K562 (cell line): ENCODE measurements around the gene SNAP23. TPM values are rescaled to one million over a fixed set of nuclear protein-coding genes. Genes with fewer than 3 reads are reported as not detected.

Source experiments
- CHD1 ChIP-seq: fragments of 200-600 bp; sonication (generic); IDR thresholded peaks from one replicate; pipeline ENCODE4 v1.6.1; 2012; ENCODE audit warnings: mild to moderate bottlenecking, moderate library complexity, low read length, inconsistent platforms
- CHD4 ChIP-seq: fragments of 200-600 bp; sonication (generic); IDR thresholded peaks from 3 replicates; pipeline ENCODE4 v1.6.1; 2012; ENCODE audit warnings: low read depth, mild to moderate bottlenecking, mixed read lengths, low read length, inconsistent platforms; ENCODE audit not compliant: insufficient read depth, insufficient replicate concordance, poor library complexity, severe bottlenecking
- FOSL1 ChIP-seq: fragments of 200-800 bp; sonication (Bioruptor generic); conservative IDR thresholded peaks from 2 replicates; pipeline ENCODE4 v1.6.1; 2016; ENCODE audit warnings: missing genetic modification characterization, missing compliant biosample characterization
- L3MBTL2 ChIP-seq: fragments of 450-650 bp; IDR thresholded peaks from 2 replicates; pipeline ENCODE4 v1.6.1; 2016; ENCODE audit warnings: mild to moderate bottlenecking, moderate library complexity
- MAFG ChIP-seq: fragments of 450-650 bp; conservative IDR thresholded peaks from 2 replicates; pipeline ENCODE4 v1.6.1; 2016; ENCODE audit warnings: missing genetic modification characterization, missing compliant biosample characterization
- MEF2D ChIP-seq: conservative IDR thresholded peaks from 2 replicates; pipeline ENCODE4 v1.6.1; 2016; ENCODE audit warnings: low read depth, missing genetic modification characterization, missing compliant biosample characterization
- POLR2B ChIP-seq: fragments of 450-650 bp; IDR thresholded peaks from 2 replicates; pipeline ENCODE4 v1.6.1; 2018; ENCODE audit warnings: low read depth; ENCODE audit not compliant: partially characterized antibody
- PRMT5 ChIP-seq: sonication (generic); formaldehyde crosslinking; IDR thresholded peaks from 2 replicates; pipeline ENCODE4 v1.5.0; 2020; ENCODE audit warnings: missing genetic modification reagents
- SAFB2 ChIP-seq: fragments of 200-400 bp; formaldehyde crosslinking; IDR thresholded peaks from 2 replicates; pipeline ENCODE4 v1.6.1; 2018; ENCODE audit warnings: borderline replicate concordance, low read length, low read depth, moderate library complexity; ENCODE audit not compliant: severe bottlenecking
- SMARCA4 ChIP-seq: fragments of 450-650 bp; IDR thresholded peaks from 2 replicates; pipeline ENCODE4 v1.6.1; 2016
- TRIM24 ChIP-seq, 2 experiments: fragments of 450-650 bp; IDR thresholded peaks; 2 replicates each; pipeline ENCODE4 v1.6.1; 2016
- ZHX1 ChIP-seq: fragments of 150-350 bp; conservative IDR thresholded peaks from 2 replicates; pipeline ENCODE4 v1.6.1; 2014; ENCODE audit warnings: low read length
- polyA plus RNA-seq, 8 experiments: library from polyadenylated mRNA; depleted of rRNA in 4 of 8; stranded (reverse) in 5 of 8; unstranded in 3 of 8; fragments of >200 nt; fragmentation: Nextera tagmentation in 2 of 8; fragmentation: Illumina TruSeq in 1 of 8; extraction: Ambion mirVana in 2 of 8; extraction: Trizol in 1 of 8; gene quantifications; 2 replicates each; pipeline versions ENCODE4 v1.2.1 to v1.2.3, GENCODE V29; 2011 to 2014; ENCODE audit warnings: inconsistent platforms in 1 of 8, missing spikeins in 1 of 8
- total RNA-seq, 7 experiments: library from RNA; depleted of rRNA in 6 of 7; stranded (reverse); fragments of >200 nt in 6 of 7; fragmentation: Illumina TruSeq in 2 of 7; extraction: Trizol in 2 of 7; gene quantifications; 2 replicates each; pipeline versions ENCODE4 v1.2.1 to v1.2.3, GENCODE V29; 2011 to 2021; ENCODE audit warnings: low replicate concordance in 1 of 7
- TF ChIP-seq, protein P1 (sequence below): IDR thresholded peaks from 3 replicates; pipeline ENCODE4 v1.6.1; 2011; ENCODE audit warnings: borderline replicate concordance, mild to moderate bottlenecking; ENCODE audit not compliant: insufficient read length, insufficient read depth

SNAP23 gene
- total and polyA plus RNA-seq, 9 of the 15 experiments (the other 6 are each of a cell fraction or from before 2014, with no cell fraction given): 78.9 to 168 (median 117) TPM

GRCh38 chr15:42548249-42549031 is 53.0 kb downstream of the SNAP23 start, which contains the start of the genes HAUS2 and LRRC57 (continued):
- 0 out of 2 replicates have a peak, but pooled peaks have one; percentile 25 for TF ChIP-seq ZHX1
- TF ChIP-seq CHD4: no peak
- TF ChIP-seq MEF2D (tag): no peak
- peak; percentile 91 for TF ChIP-seq POLR2B
- TF ChIP-seq SMARCA4: no peak
- no peak for TF ChIP-seq PRMT5 (CRISPR knock-in tag)
- TF ChIP-seq MAFG: no peak
- TF ChIP-seq, protein P1, sequence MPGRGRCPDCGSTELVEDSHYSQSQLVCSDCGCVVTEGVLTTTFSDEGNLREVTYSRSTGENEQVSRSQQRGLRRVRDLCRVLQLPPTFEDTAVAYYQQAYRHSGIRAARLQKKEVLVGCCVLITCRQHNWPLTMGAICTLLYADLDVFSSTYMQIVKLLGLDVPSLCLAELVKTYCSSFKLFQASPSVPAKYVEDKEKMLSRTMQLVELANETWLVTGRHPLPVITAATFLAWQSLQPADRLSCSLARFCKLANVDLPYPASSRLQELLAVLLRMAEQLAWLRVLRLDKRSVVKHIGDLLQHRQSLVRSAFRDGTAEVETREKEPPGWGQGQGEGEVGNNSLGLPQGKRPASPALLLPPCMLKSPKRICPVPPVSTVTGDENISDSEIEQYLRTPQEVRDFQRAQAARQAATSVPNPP: no peak
- TF ChIP-seq CHD1: no peak
- peak; percentile 47 for TF ChIP-seq L3MBTL2
- TF ChIP-seq FOSL1 (tag): peak; percentile 37; the same call in 1 of the 2 replicates
- no peak for TF ChIP-seq SAFB2
- 0 out of 4 replicates have a peak, but pooled peaks of 1 of the 2 experiments have one; percentile 45 for TF ChIP-seq TRIM24 (IDR thresholded peaks at IDR 0.05)
